SK-N-SH (cell line): Measurements from ENCODE around the gene GATAD2A. TPM values are rescaled to one million over a fixed set of nuclear protein-coding genes. Genes with fewer than 3 reads are reported as not detected.

Experiments
- CTCF ChIA-PET: fragments of 300-600, 350-600 bp; formaldehyde crosslinking; extraction: SDS; loops from one replicate; lab custom pipeline; 2021; lab: Yijun Ruan, JAX
- POLR2A ChIA-PET: fragments of 350-600 bp; sonication (Branson Sonifier 250); formaldehyde crosslinking; extraction: SDS; loops from one replicate; lab custom pipeline; 2020; ENCODE audit warnings: antibody characterized with exemption, inconsistent platforms; lab: Yijun Ruan, JAX
- DNase-seq: peaks from one replicate; pipeline ENCODE4 v3.0.0; 2012
- H2AFZ ChIP-seq: fragments of 200-600 bp; sonication (generic); 2 replicates; pipeline ENCODE4 v1.8.1; 2016; ENCODE audit warnings: antibody characterized with exemption, mild to moderate bottlenecking, low read depth
- H3F3A ChIP-seq: fragments of 200-600 bp; sonication (generic); replicated peaks from 2 replicates; pipeline ENCODE3; 2016; ENCODE audit warnings: antibody characterized with exemption, mild to moderate bottlenecking; ENCODE audit not compliant: insufficient read depth
- H3K27ac ChIP-seq, 2 experiments: fragments of 200-500 bp in 1 of 2; fragments of 200-600 bp in 1 of 2; sonication (Bioruptor generic) in 1 of 2; sonication (generic), shearing (Covaris generic) in 1 of 2; 2 replicates each; pipeline versions ENCODE4 v1.5.1 to v1.6.1; 2014 to 2016; ENCODE audit warnings: low read depth in 2 of 2, inconsistent platforms in 1 of 2, low read length in 1 of 2, mild to moderate bottlenecking in 1 of 2, mixed read lengths in 1 of 2
- H3K27me3 ChIP-seq: fragments of 200-600 bp; sonication (generic), shearing (Covaris generic); 2 replicates; pipeline ENCODE4 v1.6.1; 2016; ENCODE audit warnings: mixed run types; ENCODE audit not compliant: insufficient read depth
- H3K36me3 ChIP-seq, 2 experiments: fragments of 200-500 bp in 1 of 2; fragments of 200-600 bp in 1 of 2; sonication (Bioruptor generic) in 1 of 2; sonication (generic) in 1 of 2; replicated peaks in 1 of 2; 2 replicates each; pipeline versions ENCODE3 to v1.5.1; 2014 to 2016; ENCODE audit warnings: low read length in 1 of 2, mild to moderate bottlenecking in 1 of 2; ENCODE audit not compliant: insufficient read depth in 2 of 2, control insufficient read depth in 1 of 2
- H3K4me1 ChIP-seq, 2 experiments: fragments of 200-500 bp in 1 of 2; fragments of 200-600 bp in 1 of 2; sonication (Bioruptor generic) in 1 of 2; sonication (generic), shearing (Covaris generic) in 1 of 2; 2 replicates each; pipeline versions ENCODE4 v1.5.1 to v1.6.1; 2014 to 2016; ENCODE audit warnings: low read depth in 1 of 2, low read length in 1 of 2, mixed run types in 1 of 2; ENCODE audit not compliant: insufficient read depth in 2 of 2, control insufficient read depth in 1 of 2
- H3K4me2 ChIP-seq: fragments of 200-600 bp; sonication (generic), shearing (Covaris generic); 2 replicates; pipeline ENCODE4 v1.6.1; 2017; ENCODE audit warnings: mixed run types
- H3K4me3 ChIP-seq, 2 experiments: fragments of 200-500 bp in 1 of 2; fragments of 200-600 bp in 1 of 2; sonication (Bioruptor generic) in 1 of 2; sonication (generic), shearing (Covaris generic) in 1 of 2; 2 replicates each; pipeline versions ENCODE4 v1.5.1 to v1.8.1; 2014 to 2016; ENCODE audit warnings: low read depth in 2 of 2, inconsistent platforms in 1 of 2, low read length in 1 of 2, mild to moderate bottlenecking in 1 of 2, mixed read lengths in 1 of 2, moderate library complexity in 1 of 2
- H3K79me2 ChIP-seq: fragments of 200-600 bp; sonication (generic); 2 replicates; pipeline ENCODE4 v1.8.1; 2017; ENCODE audit warnings: mild to moderate bottlenecking; ENCODE audit not compliant: insufficient read depth
- H3K9ac ChIP-seq: fragments of 200-600 bp; sonication (generic); 2 replicates; pipeline ENCODE4 v1.6.1; 2017; ENCODE audit warnings: mixed run types
- H3K9me2 ChIP-seq: fragments of 200-600 bp; sonication (generic); 2 replicates; pipeline ENCODE4 v1.6.1; 2017; ENCODE audit warnings: mixed run types
- H3K9me3 ChIP-seq: fragments of 200-600 bp; sonication (generic); 2 replicates; pipeline ENCODE4 v1.6.1; 2017; ENCODE audit warnings: mixed run types, mild to moderate bottlenecking, moderate library complexity
- H4K20me1 ChIP-seq: fragments of 200-600 bp; sonication (generic); 2 replicates; pipeline ENCODE4 v1.6.1; 2017; ENCODE audit warnings: mild to moderate bottlenecking, mixed run types; ENCODE audit not compliant: insufficient read depth
- CTCF ChIP-seq: fragments of 200-600 bp; sonication (generic); IDR thresholded peaks from 2 replicates; pipeline ENCODE4 v1.6.1; 2017; ENCODE audit warnings: antibody characterized with exemption, mild to moderate bottlenecking, moderate library complexity
- ELF1 ChIP-seq: IDR thresholded peaks from 2 replicates; pipeline ENCODE4 v1.4.0; 2012
- FOXM1 ChIP-seq: IDR thresholded peaks from 2 replicates; pipeline ENCODE4 v1.4.0; 2012; ENCODE audit warnings: low read depth, mild to moderate bottlenecking
- GATA2 ChIP-seq: sonication (generic); formaldehyde crosslinking; IDR thresholded peaks from 2 replicates; pipeline ENCODE4 v1.5.0; 2020; ENCODE audit warnings: mild to moderate bottlenecking, missing genetic modification reagents
- IRF3 ChIP-seq: fragments of 150-350 bp; IDR thresholded peaks from 2 replicates; pipeline ENCODE4 v1.6.1; 2016; ENCODE audit warnings: mild to moderate bottlenecking, low read depth, low read length
- MXI1 ChIP-seq: IDR thresholded peaks from 2 replicates; pipeline ENCODE4 v1.6.1; 2012; ENCODE audit warnings: mild to moderate bottlenecking, low read depth, low read length, improper control_type of control experiment
- NFIC ChIP-seq: IDR thresholded peaks from 2 replicates; pipeline ENCODE4 v1.4.0; 2012; ENCODE audit warnings: borderline replicate concordance
- NRF1 ChIP-seq: IDR thresholded peaks from 2 replicates; pipeline ENCODE4 v1.6.1; 2012; ENCODE audit warnings: low read depth, mild to moderate bottlenecking, low read length
- RAD21 ChIP-seq: IDR thresholded peaks from 2 replicates; pipeline ENCODE4 v1.6.1; 2012; ENCODE audit warnings: mild to moderate bottlenecking, low read length
- RFX5 ChIP-seq: IDR thresholded peaks from 2 replicates; pipeline ENCODE4 v1.6.1; 2012; ENCODE audit warnings: mild to moderate bottlenecking, improper control_type of control experiment, low read length
- YY1 ChIP-seq: IDR thresholded peaks from 2 replicates; pipeline ENCODE4 v1.4.0; 2012; ENCODE audit warnings: low read depth, mild to moderate bottlenecking
- ZBTB33 ChIP-seq: IDR thresholded peaks from 2 replicates; pipeline ENCODE4 v1.4.0; 2012; ENCODE audit warnings: low read depth, borderline replicate concordance
- WGBS: methylation state at CpG from one replicate; pipeline ENCODE4 v1.1.6; 2017; ENCODE audit warnings: low lambda C conversion rate; 5-methylcytosine and 5-hydroxymethylcytosine counted together
- polyA plus RNA-seq, 3 experiments: library from polyadenylated mRNA; depleted of rRNA; stranded (reverse); fragments of >200 nt; gene quantifications; 2 replicates each; pipeline ENCODE4 v1.2.3, GENCODE V29; 2012
- TF ChIP-seq, protein P1 (sequence below): IDR thresholded peaks from 2 replicates; pipeline ENCODE4; 2012

GATAD2A gene
- polyA plus RNA-seq, 1 of the 3 experiments (the other 2 are of a cell fraction) = 36.6 TPM

GRCh38 chr19:19523177-19523576, 117.7 kb downstream of the GATAD2A start:
- Histone ChIP-seq H3K27ac (no peak overlapping the region), H2AFZ (no peak overlapping the region), H3K9me3 (no peaks in the 10 kb centered on the region), H3K4me2 (no peak overlapping the region), H4K20me1 (peaks cover 71% of the 10 kb centered on the region), H3K9me2 (no peaks in the 10 kb centered on the region), H3K79me2 (peaks cover 76% of the 10 kb centered on the region), H3K4me3 (no peak overlapping the region), H3K27me3 (no peaks in the 10 kb centered on the region), H3K36me3 (peaks cover 19 to 31% of the 10 kb centered on the region in 2 experiments), H3K4me1 (no peaks in the 10 kb centered on the region; a peak in 1 of 4 replicates), H3K9ac (no peak overlapping the region), H3F3A (peaks cover 3% of the 10 kb centered on the region)
- 99% methylated on average over 3 of the region's 3 CpGs for WGBS
- TF ChIP-seq IRF3 = no peak
- TF ChIP-seq MXI1 = no peak
- TF ChIP-seq, protein P1, sequence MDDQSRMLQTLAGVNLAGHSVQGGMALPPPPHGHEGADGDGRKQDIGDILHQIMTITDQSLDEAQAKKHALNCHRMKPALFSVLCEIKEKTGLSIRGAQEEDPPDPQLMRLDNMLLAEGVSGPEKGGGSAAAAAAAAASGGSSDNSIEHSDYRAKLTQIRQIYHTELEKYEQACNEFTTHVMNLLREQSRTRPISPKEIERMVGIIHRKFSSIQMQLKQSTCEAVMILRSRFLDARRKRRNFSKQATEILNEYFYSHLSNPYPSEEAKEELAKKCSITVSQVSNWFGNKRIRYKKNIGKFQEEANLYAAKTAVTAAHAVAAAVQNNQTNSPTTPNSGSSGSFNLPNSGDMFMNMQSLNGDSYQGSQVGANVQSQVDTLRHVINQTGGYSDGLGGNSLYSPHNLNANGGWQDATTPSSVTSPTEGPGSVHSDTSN = no peak
- no peak for TF ChIP-seq ZBTB33
- no peak for TF ChIP-seq FOXM1
- no peak for TF ChIP-seq NFIC
- no peak for TF ChIP-seq YY1
- no peak for TF ChIP-seq RAD21
- TF ChIP-seq CTCF = no peak
- no peak for TF ChIP-seq GATA2 (CRISPR knock-in tag)
- TF ChIP-seq NRF1 = no peak
- TF ChIP-seq ELF1 = no peak
- no peak for TF ChIP-seq RFX5
- POLR2A ChIA-PET = no interaction called here
- no peak for DNase-seq
- CTCF ChIA-PET = interaction anchor here (1.2 kb wide), 1 partner anchor 9 kb away, joined by 7 read pairs; no protein-coding TSS in a partner anchor
